ENCODE results near the gene RB1.

GRCh38 chr13:48493851-48494250 lies 190.3 kb downstream of the RB1 start:
- TF ChIP-seq, protein P1, sequence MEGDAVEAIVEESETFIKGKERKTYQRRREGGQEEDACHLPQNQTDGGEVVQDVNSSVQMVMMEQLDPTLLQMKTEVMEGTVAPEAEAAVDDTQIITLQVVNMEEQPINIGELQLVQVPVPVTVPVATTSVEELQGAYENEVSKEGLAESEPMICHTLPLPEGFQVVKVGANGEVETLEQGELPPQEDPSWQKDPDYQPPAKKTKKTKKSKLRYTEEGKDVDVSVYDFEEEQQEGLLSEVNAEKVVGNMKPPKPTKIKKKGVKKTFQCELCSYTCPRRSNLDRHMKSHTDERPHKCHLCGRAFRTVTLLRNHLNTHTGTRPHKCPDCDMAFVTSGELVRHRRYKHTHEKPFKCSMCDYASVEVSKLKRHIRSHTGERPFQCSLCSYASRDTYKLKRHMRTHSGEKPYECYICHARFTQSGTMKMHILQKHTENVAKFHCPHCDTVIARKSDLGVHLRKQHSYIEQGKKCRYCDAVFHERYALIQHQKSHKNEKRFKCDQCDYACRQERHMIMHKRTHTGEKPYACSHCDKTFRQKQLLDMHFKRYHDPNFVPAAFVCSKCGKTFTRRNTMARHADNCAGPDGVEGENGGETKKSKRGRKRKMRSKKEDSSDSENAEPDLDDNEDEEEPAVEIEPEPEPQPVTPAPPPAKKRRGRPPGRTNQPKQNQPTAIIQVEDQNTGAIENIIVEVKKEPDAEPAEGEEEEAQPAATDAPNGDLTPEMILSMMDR (IDR thresholded peaks at IDR 0.05; ENCODE audit: low read length): no peak
- no peak for TF ChIP-seq EZH2 (IDR thresholded peaks at IDR 0.05; ENCODE audit: borderline replicate concordance, low read length)
